HEK293 (cell line): ENCODE data around the gene TNS1.

Source experiments
- CTCF ChIA-PET: fragments of 350-600 bp; formaldehyde crosslinking; extraction: SDS; loops from one replicate; lab custom pipeline; 2021; ENCODE audit warnings: antibody characterized with exemption; lab: Yijun Ruan, JAX
- POLR2A ChIA-PET: fragments of 300-600 bp; formaldehyde crosslinking; extraction: SDS; loops from one replicate; lab custom pipeline; 2020; ENCODE audit warnings: antibody characterized with exemption, inconsistent platforms; lab: Yijun Ruan, JAX
- H3K27ac ChIP-seq: fragments of 200-500 bp; sonication (Bioruptor generic); 2 replicates; pipeline ENCODE4 v1.5.1; 2014; ENCODE audit warnings: low read depth, low read length, control low read depth, inconsistent platforms; ENCODE audit errors: extremely low read depth
- H3K36me3 ChIP-seq, 2 experiments: fragments of 200-500 bp in 1 of 2; sonication (Bioruptor generic) in 1 of 2; 1 replicate in 1 of 2; 2 replicates in 1 of 2; pipeline ENCODE4 v1.5.1; 2014 to 2017; ENCODE audit warnings: inconsistent platforms in 2 of 2, low read length in 2 of 2; ENCODE audit not compliant: control insufficient read depth in 2 of 2, insufficient read depth in 1 of 2
- H3K4me1 ChIP-seq: fragments of 200-500 bp; sonication (Bioruptor generic); 2 replicates; pipeline ENCODE4 v1.5.1; 2014; ENCODE audit warnings: mild to moderate bottlenecking, low read length, inconsistent platforms; ENCODE audit not compliant: control insufficient read depth, insufficient read depth
- H3K4me3 ChIP-seq: 2 replicates; pipeline ENCODE4 v1.5.1; 2011; ENCODE audit warnings: low read depth, mild to moderate bottlenecking, control low read depth, low read length, moderate library complexity
- H3K9me3 ChIP-seq: fragments of 200-500 bp; sonication (Bioruptor generic); 2 replicates; pipeline ENCODE4 v1.5.1; 2014; ENCODE audit warnings: low read depth, low read length, inconsistent platforms; ENCODE audit not compliant: control insufficient read depth, insufficient read depth
- BCL11A ChIP-seq: fragments of 450-650 bp; formaldehyde crosslinking; IDR thresholded peaks from 2 replicates; pipeline ENCODE4 v1.5.1; 2016; ENCODE audit warnings: low read depth, missing biosample characterization, missing genetic modification characterization
- GLI2 ChIP-seq: fragments of 450-650 bp; formaldehyde crosslinking; IDR thresholded peaks from 2 replicates; pipeline ENCODE4; 2017; ENCODE audit warnings: missing biosample characterization, missing genetic modification characterization, low read depth, borderline replicate concordance
- HOXA7 ChIP-seq: sonication (generic); formaldehyde crosslinking; IDR thresholded peaks from 2 replicates; pipeline ENCODE4 v1.8.1; 2022; ENCODE audit warnings: missing genetic modification reagents, borderline replicate concordance
- KLF7 ChIP-seq: fragments of 450-650 bp; formaldehyde crosslinking; IDR thresholded peaks from 2 replicates; pipeline ENCODE4 v1.5.1; 2016; ENCODE audit warnings: missing biosample characterization, missing genetic modification characterization, borderline replicate concordance
- SP2 ChIP-seq: fragments of 450-650 bp; formaldehyde crosslinking; IDR thresholded peaks from 2 replicates; pipeline ENCODE4 v1.5.1; 2016; ENCODE audit warnings: missing biosample characterization, missing genetic modification characterization
- YY2 ChIP-seq: fragments of 450-650 bp; formaldehyde crosslinking; IDR thresholded peaks from 2 replicates; pipeline ENCODE4 v1.5.1; 2016; ENCODE audit warnings: missing biosample characterization, missing genetic modification characterization
- ZBTB17 ChIP-seq: fragments of 450-650 bp; formaldehyde crosslinking; IDR thresholded peaks from 2 replicates; pipeline ENCODE4 v1.5.1; 2016; ENCODE audit warnings: missing biosample characterization, missing genetic modification characterization
- ZFHX2 ChIP-seq: fragments of 450-650 bp; formaldehyde crosslinking; conservative IDR thresholded peaks from 2 replicates; pipeline ENCODE4 v1.5.1; 2016; ENCODE audit warnings: missing biosample characterization, missing genetic modification characterization
- ZFP3 ChIP-seq: fragments of 450-650 bp; formaldehyde crosslinking; IDR thresholded peaks from 2 replicates; pipeline ENCODE4 v1.5.1; 2016; ENCODE audit warnings: low read depth, missing biosample characterization, missing genetic modification characterization
- ZNF155 ChIP-seq: fragments of 450-650 bp; formaldehyde crosslinking; IDR thresholded peaks from 2 replicates; pipeline ENCODE4 v1.5.1; 2016; ENCODE audit warnings: missing biosample characterization, missing genetic modification characterization
- ZNF169 ChIP-seq: fragments of 450-650 bp; formaldehyde crosslinking; IDR thresholded peaks from 2 replicates; pipeline ENCODE4 v1.5.1; 2016; ENCODE audit warnings: missing biosample characterization, missing genetic modification characterization
- ZNF211 ChIP-seq: fragments of 450-650 bp; formaldehyde crosslinking; IDR thresholded peaks from 2 replicates; pipeline ENCODE4 v1.5.1; 2016; ENCODE audit warnings: low read depth, missing biosample characterization, missing genetic modification characterization
- ZNF221 ChIP-seq: fragments of 450-650 bp; formaldehyde crosslinking; IDR thresholded peaks from 2 replicates; pipeline ENCODE4 v1.5.1; 2017; ENCODE audit warnings: missing biosample characterization, missing genetic modification characterization, borderline replicate concordance
- ZNF239 ChIP-seq: fragments of 450-650 bp; formaldehyde crosslinking; IDR thresholded peaks from 2 replicates; pipeline ENCODE4 v1.5.1; 2016; ENCODE audit warnings: missing biosample characterization, missing genetic modification characterization
- ZNF266 ChIP-seq: fragments of 450-650 bp; formaldehyde crosslinking; IDR thresholded peaks from 2 replicates; pipeline ENCODE4 v1.5.1; 2016; ENCODE audit warnings: missing biosample characterization, missing genetic modification characterization, low read depth
- ZNF366 ChIP-seq: fragments of 450-650 bp; formaldehyde crosslinking; conservative IDR thresholded peaks from 2 replicates; pipeline ENCODE4 v1.5.1; 2016; ENCODE audit warnings: missing biosample characterization, missing genetic modification characterization
- ZNF423 ChIP-seq: fragments of 450-650 bp; formaldehyde crosslinking; IDR thresholded peaks from 2 replicates; pipeline ENCODE4 v1.5.1; 2016; ENCODE audit warnings: missing biosample characterization, missing genetic modification characterization
- ZNF785 ChIP-seq: fragments of 450-650 bp; formaldehyde crosslinking; IDR thresholded peaks from 2 replicates; pipeline ENCODE4 v1.5.1; 2016; ENCODE audit warnings: missing biosample characterization, missing genetic modification characterization
- TF ChIP-seq, protein P1 (sequence below): fragments of 450-650 bp; formaldehyde crosslinking; IDR thresholded peaks from 2 replicates; pipeline ENCODE4; 2016; ENCODE audit warnings: missing biosample characterization, missing genetic modification characterization
- TF ChIP-seq, protein P2 (sequence below): fragments of 450-650 bp; formaldehyde crosslinking; optimal IDR thresholded peaks from 2 replicates; pipeline ENCODE3; 2016; ENCODE audit warnings: missing biosample characterization, mild to moderate bottlenecking, missing genetic modification characterization
- TF ChIP-seq, protein P3 (sequence below): fragments of 450-650 bp; formaldehyde crosslinking; IDR thresholded peaks from 2 replicates; pipeline ENCODE4 v1.5.1; 2016; ENCODE audit warnings: missing biosample characterization, missing genetic modification characterization
- TF ChIP-seq, protein P4 (sequence below): fragments of 450-650 bp; formaldehyde crosslinking; IDR thresholded peaks from 2 replicates; pipeline ENCODE4 v1.5.1; 2017; ENCODE audit warnings: missing biosample characterization, mild to moderate bottlenecking, missing genetic modification characterization, moderate library complexity
- TF ChIP-seq, protein P5 (sequence below): fragments of 450-650 bp; formaldehyde crosslinking; IDR thresholded peaks from 2 replicates; pipeline ENCODE4 v1.5.1; 2016; ENCODE audit warnings: missing biosample characterization, missing genetic modification characterization

Gene TNS1

DNA sequence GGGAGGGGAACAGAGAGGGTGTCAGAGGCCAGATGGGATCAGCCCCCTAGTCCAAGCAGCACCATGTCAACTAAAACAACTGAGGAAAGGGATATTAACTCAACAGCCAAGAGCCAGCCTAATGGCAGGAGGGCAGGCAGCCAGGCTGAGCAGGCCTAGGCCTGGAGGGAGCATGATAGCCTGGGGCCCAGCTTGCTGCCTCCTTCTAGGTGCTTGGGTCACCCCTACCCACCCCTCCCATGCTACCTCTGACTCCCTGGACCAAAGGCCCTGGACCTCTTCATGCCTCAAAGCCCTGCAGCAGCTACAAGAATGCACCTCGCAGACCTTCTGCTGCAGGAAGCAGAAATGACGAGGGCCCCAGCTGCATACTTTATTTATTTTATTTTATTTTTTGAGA is 22.1 kb upstream of the TNS1 start (continued):
- no peak for TF ChIP-seq ZNF211 (tag by site-specific recombination)
- TF ChIP-seq, protein P1, sequence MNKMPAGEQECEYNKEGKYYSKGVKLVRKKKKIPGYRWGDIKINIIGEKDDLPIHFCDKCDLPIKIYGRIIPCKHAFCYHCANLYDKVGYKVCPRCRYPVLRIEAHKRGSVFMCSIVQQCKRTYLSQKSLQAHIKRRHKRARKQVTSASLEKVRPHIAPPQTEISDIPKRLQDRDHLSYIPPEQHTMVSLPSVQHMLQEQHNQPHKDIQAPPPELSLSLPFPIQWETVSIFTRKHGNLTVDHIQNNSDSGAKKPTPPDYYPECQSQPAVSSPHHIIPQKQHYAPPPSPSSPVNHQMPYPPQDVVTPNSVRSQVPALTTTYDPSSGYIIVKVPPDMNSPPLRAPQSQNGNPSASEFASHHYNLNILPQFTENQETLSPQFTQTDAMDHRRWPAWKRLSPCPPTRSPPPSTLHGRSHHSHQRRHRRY, result no peak
- no peak for TF ChIP-seq ZNF239 (tag by site-specific recombination)
- TF ChIP-seq, protein P2, sequence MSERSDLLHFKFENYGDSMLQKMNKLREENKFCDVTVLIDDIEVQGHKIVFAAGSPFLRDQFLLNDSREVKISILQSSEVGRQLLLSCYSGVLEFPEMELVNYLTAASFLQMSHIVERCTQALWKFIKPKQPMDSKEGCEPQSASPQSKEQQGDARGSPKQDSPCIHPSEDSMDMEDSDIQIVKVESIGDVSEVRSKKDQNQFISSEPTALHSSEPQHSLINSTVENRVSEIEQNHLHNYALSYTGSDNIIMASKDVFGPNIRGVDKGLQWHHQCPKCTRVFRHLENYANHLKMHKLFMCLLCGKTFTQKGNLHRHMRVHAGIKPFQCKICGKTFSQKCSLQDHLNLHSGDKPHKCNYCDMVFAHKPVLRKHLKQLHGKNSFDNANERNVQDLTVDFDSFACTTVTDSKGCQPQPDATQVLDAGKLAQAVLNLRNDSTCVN (tag by site-specific recombination), result no peak

DNA sequence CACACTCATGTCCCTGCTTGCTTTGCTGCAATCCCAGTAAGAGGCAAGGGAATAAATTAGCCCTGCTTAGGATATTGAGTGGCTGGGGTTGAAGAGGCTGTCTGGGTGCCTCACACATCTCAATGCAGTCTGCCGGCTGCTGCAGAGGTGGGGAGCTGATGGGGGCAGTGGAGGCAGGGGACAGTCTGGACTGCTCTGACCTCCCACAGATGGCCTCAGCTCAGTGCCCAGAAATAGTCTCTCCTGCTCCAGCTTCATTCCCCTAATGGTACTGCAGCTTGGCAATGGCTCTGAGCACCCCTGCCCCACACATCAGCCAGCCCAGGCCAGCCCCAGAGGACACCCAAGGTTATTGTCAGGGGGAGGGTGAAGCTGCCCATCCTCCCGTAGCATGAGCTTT is 21.5 kb upstream of the TNS1 start:
- POLR2A ChIA-PET, result no interaction called here
- CTCF ChIA-PET, result interaction anchor here (0.6 to 1.3 kb wide), 4 partner anchors 11 to 235 kb away, joined by 3 to 4 read pairs (median 3); no protein-coding TSS in a partner anchor
- TF ChIP-seq ZNF239 (tag by site-specific recombination), result no peak
- TF ChIP-seq, protein P3, sequence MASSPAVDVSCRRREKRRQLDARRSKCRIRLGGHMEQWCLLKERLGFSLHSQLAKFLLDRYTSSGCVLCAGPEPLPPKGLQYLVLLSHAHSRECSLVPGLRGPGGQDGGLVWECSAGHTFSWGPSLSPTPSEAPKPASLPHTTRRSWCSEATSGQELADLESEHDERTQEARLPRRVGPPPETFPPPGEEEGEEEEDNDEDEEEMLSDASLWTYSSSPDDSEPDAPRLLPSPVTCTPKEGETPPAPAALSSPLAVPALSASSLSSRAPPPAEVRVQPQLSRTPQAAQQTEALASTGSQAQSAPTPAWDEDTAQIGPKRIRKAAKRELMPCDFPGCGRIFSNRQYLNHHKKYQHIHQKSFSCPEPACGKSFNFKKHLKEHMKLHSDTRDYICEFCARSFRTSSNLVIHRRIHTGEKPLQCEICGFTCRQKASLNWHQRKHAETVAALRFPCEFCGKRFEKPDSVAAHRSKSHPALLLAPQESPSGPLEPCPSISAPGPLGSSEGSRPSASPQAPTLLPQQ (tag by site-specific recombination), result no peak
- TF ChIP-seq HOXA7 (CRISPR knock-in tag), result no peak

DNA sequence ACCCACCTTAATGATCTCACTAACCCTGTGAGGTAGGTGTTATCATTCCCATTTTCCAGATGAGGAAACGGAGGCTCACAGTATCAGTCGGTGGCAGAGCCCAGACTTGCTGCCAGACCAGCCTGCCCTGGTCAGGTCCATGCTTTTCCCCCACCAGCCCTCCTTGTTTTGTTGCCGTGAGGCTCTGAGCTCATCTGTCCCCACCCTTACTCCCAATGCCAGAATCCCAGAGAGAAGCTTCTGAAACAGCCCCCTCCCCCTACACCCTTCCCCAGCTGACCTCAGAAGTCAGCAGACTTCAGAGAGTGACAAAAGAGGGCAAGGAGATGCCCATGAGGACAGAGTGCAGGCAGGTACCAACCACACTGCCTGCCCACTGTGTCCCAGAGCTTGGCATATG is 20.8 kb upstream of the TNS1 start:
- Histone ChIP-seq H3K4me1 (no peaks in the 10 kb centered on the region), H3K9me3 (no peaks in the 10 kb centered on the region), H3K4me3 (no peak overlapping the region), H3K36me3 (no peaks in the 10 kb centered on the region), H3K27ac (no peak overlapping the region)
- ChIA-PET POLR2A (no interaction called here), CTCF (no interaction called here)
- TF ChIP-seq, protein P4, sequence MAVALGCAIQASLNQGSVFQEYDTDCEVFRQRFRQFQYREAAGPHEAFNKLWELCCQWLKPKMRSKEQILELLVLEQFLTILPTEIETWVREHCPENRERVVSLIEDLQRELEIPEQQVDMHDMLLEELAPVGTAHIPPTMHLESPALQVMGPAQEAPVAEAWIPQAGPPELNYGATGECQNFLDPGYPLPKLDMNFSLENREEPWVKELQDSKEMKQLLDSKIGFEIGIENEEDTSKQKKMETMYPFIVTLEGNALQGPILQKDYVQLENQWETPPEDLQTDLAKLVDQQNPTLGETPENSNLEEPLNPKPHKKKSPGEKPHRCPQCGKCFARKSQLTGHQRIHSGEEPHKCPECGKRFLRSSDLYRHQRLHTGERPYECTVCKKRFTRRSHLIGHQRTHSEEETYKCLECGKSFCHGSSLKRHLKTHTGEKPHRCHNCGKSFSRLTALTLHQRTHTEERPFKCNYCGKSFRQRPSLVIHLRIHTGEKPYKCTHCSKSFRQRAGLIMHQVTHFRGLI (tag by site-specific recombination), result no peak
- TF ChIP-seq ZNF169 (tag by site-specific recombination) (no peak), ZNF221 (tag by site-specific recombination) (no peak), BCL11A (no peak), ZFHX2 (no peak), ZNF423 (tag by site-specific recombination) (no peak), ZNF785 (tag by site-specific recombination) (no peak), ZNF239 (tag by site-specific recombination) (no peak), ZNF366 (tag by site-specific recombination) (no peak), ZNF266 (tag by site-specific recombination) (no peak), YY2 (no peak), ZBTB17 (tag by site-specific recombination) (no peak), KLF7 (tag by site-specific recombination) (no peak), GLI2 (tag by site-specific recombination) (no peak), ZNF155 (tag by site-specific recombination) (no peak), SP2 (no peak), ZFP3 (tag by site-specific recombination) (no peak)
- TF ChIP-seq, protein P5, sequence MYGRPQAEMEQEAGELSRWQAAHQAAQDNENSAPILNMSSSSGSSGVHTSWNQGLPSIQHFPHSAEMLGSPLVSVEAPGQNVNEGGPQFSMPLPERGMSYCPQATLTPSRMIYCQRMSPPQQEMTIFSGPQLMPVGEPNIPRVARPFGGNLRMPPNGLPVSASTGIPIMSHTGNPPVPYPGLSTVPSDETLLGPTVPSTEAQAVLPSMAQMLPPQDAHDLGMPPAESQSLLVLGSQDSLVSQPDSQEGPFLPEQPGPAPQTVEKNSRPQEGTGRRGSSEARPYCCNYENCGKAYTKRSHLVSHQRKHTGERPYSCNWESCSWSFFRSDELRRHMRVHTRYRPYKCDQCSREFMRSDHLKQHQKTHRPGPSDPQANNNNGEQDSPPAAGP (tag by site-specific recombination), result no peak
- TF ChIP-seq, protein P2 (tag by site-specific recombination), result no peak

More for the DNA sequence above, 21.5 kb upstream of the TNS1 start:
- no peak overlapping the region for H3K27ac ChIP-seq
- no peaks in the 10 kb centered on the region for H3K9me3 ChIP-seq
- H3K4me3 ChIP-seq, result no peak overlapping the region
- H3K4me1 ChIP-seq, result no peaks in the 10 kb centered on the region
- H3K36me3 ChIP-seq, result no peaks in the 10 kb centered on the region
